Kidney (tissue), 14 donors: Measurements from ENCODE around the gene SELENOH. TPM values are rescaled to one million over a fixed set of nuclear protein-coding genes. Genes with fewer than 3 reads are reported as not detected.

Experiments
- DNase-seq, 5 donors: peaks; one replicate each; pipeline ENCODE4 v3.0.0-alpha.2; 2013 to 2020
- FAIRE-seq: peaks from 2 replicates; lab custom pipeline; 2012; peaks lifted over from hg19 to GRCh38; lab: Jason Lieb, UNC
- H3K27ac ChIP-seq, 2 donors: one replicate each; pipeline ENCODE4 v1.7.0; 2013; ENCODE audit warnings: low read depth in 2 of 2, low read length in 2 of 2, inconsistent platforms in 1 of 2
- H3K27me3 ChIP-seq: one replicate; pipeline ENCODE4 v1.7.1; 2013; ENCODE audit warnings: low read length, inconsistent platforms; ENCODE audit not compliant: control insufficient read depth, insufficient read depth
- H3K36me3 ChIP-seq, 3 donors: one replicate each; pipeline versions ENCODE4 v1.7.0 to v1.7.1; 2013; ENCODE audit warnings: low read length in 3 of 3, control low read depth in 1 of 3, inconsistent platforms in 1 of 3; ENCODE audit not compliant: insufficient read depth in 3 of 3, control insufficient read depth in 2 of 3
- H3K4me1 ChIP-seq, 3 donors: one replicate each; pipeline versions ENCODE4 v1.7.0 to v1.7.1; 2013; ENCODE audit warnings: low read length in 3 of 3, inconsistent platforms in 1 of 3, low read depth in 1 of 3; ENCODE audit not compliant: control insufficient read depth in 2 of 3, insufficient read depth in 2 of 3
- H3K4me3 ChIP-seq, 3 donors: one replicate each; pipeline versions ENCODE4 v1.7.0 to v1.8.1; 2013; ENCODE audit warnings: low read length in 3 of 3, control low read depth in 1 of 3, inconsistent platforms in 1 of 3
- H3K9ac ChIP-seq, 3 donors: one replicate each; pipeline versions ENCODE4 v1.7.0 to v1.7.1; 2013; ENCODE audit warnings: low read length in 3 of 3, control low read depth in 1 of 3, inconsistent platforms in 1 of 3
- H3K9me3 ChIP-seq, 3 donors: one replicate each; pipeline versions ENCODE4 v1.7.0 to v1.7.1; 2013; ENCODE audit warnings: low read length in 3 of 3, control low read depth in 1 of 3, inconsistent platforms in 1 of 3; ENCODE audit not compliant: control insufficient read depth in 2 of 3, insufficient read depth in 1 of 3
- CTCF ChIP-seq: IDR thresholded peaks from 3 replicates; pipeline ENCODE4 v1.5.1; 2012; ENCODE audit warnings: mild to moderate bottlenecking, moderate library complexity, borderline replicate concordance; ENCODE audit not compliant: insufficient read depth; ENCODE audit errors: extremely low read depth
- intact Hi-C: fragments of 100-400 bp; cut with DNase I; formaldehyde crosslinking; loops from one replicate; pipeline ENCODE4 v1.11.1; 2022
- polyA plus RNA-seq: library from polyadenylated mRNA; stranded (reverse); fragments of 350-450 nt; fragmentation: Illumina TruSeq; extraction: RNeasy Lipid Tissue Mini Kit (QIAGEN cat#74804); gene quantifications from one replicate; pipeline ENCODE4 v1.2.3, GENCODE V29; 2014; ENCODE audit warnings: low read depth, low replicate concordance; ENCODE audit not compliant: insufficient read depth
- total RNA-seq: library from RNA; stranded (reverse); fragmentation: NEBNext Ultra II Directional; extraction: Animal tissue kit (Norgen Biotek cat#: 25700); gene quantifications from one replicate; pipeline ENCODE4 v1.2.1, GENCODE V29; 2021
- donor health status: control.
- donor health status: control.
- donor health status: control.
- donor health status: control.
- donor health status: control.
- donor health status: DM: yes; HTN: yes; CAD: no.
- donor health status: Normal renal cell carcinoma (clear cell type).

The SELENOH gene
- total and polyA plus RNA-seq, 2 donors from 2014 or later = 115 to 159 TPM

- intact Hi-C loops = no loop called here
- FAIRE-seq = no peak
- no peak for TF ChIP-seq CTCF
- DNase-seq = peak in 1 of 5 donors; percentile 75
- no peaks in the 10 kb centered on the region for H3K9me3 ChIP-seq
- H3K27me3 ChIP-seq = no peaks in the 10 kb centered on the region
- H3K27ac ChIP-seq = peak overlapping the region; percentile 59 to 76
- peaks cover 8 to 26% (median 19%) of the 10 kb centered on the region in 3 donors for H3K36me3 ChIP-seq
- H3K4me1 ChIP-seq = peaks cover 0 to 58% (median 47%) of the 10 kb centered on the region in 3 donors
- H3K9ac ChIP-seq = no peak overlapping the region
- H3K4me3 ChIP-seq = peak overlapping the region in 1 of 3 donors; percentile 44
These were observed 50.2 kb downstream of the SELENOH start for GRCh38 chr11:57791321-57792059.

- no peaks in the 10 kb centered on the region for H3K9me3 ChIP-seq
- peaks cover 0 to 52% (median 41%) of the 10 kb centered on the region in 3 donors for H3K4me1 ChIP-seq
- no peak for FAIRE-seq
- intact Hi-C loops = no loop called here
- H3K4me3 ChIP-seq = peak overlapping the region in 1 of 3 donors; percentile 44
- H3K9ac ChIP-seq = no peak overlapping the region
- peak overlapping the region; percentile 59 to 76 for H3K27ac ChIP-seq
- no peak for TF ChIP-seq CTCF
- no peaks in the 10 kb centered on the region for H3K27me3 ChIP-seq
- peaks cover 11 to 31% (median 23%) of the 10 kb centered on the region in 3 donors for H3K36me3 ChIP-seq
- peak in 2 of 5 donors; percentile 28 to 89 for DNase-seq
These were observed 50.8 kb downstream of the SELENOH start for GRCh38 chr11:57792060-57792541.

GRCh38 chr11:57792870-57793269 lies 51.6 kb downstream of the SELENOH start:
- Histone ChIP-seq H3K4me1 (peaks cover 0 to 45% (median 38%) of the 10 kb centered on the region in 3 donors), H3K4me3 (peak overlapping the region in 1 of 3 donors; percentile 42), H3K27ac (peak overlapping the region; percentile 59 to 76), H3K9me3 (no peaks in the 10 kb centered on the region), H3K9ac (no peak overlapping the region), H3K36me3 (peaks cover 11 to 31% (median 23%) of the 10 kb centered on the region in 3 donors), H3K27me3 (no peaks in the 10 kb centered on the region)
- FAIRE-seq (peak; percentile 23), DNase-seq (peak in 1 of 5 donors; percentile 34)
- intact Hi-C loops = no loop called here
- TF ChIP-seq CTCF = no peak

Other genes with a start within 250 kb of the SELENOH start
- gene SLC43A1, start 225.8 kb upstream of the SELENOH start, total RNA-seq = 4.1 TPM
- gene SLC43A1, start 225.8 kb upstream of the SELENOH start, polyA plus RNA-seq = 16.6 TPM
- gene TIMM10, start 210.7 kb upstream of the SELENOH start, total RNA-seq = 38.6 TPM
- 174 TPM for gene TIMM10, start 210.7 kb upstream of the SELENOH start, polyA plus RNA-seq
- gene SMTNL1, start 203.9 kb upstream of the SELENOH start, total RNA-seq = not detected
- not detected for gene SMTNL1, start 203.9 kb upstream of the SELENOH start, polyA plus RNA-seq
- 71.4 TPM for gene UBE2L6, start 173.8 kb upstream of the SELENOH start, total RNA-seq
- gene UBE2L6, start 173.8 kb upstream of the SELENOH start, polyA plus RNA-seq = 73.9 TPM
- 785 TPM for gene SERPING1, start 143.8 kb upstream of the SELENOH start, total RNA-seq
- gene SERPING1, start 143.8 kb upstream of the SELENOH start, polyA plus RNA-seq = 361 TPM
- 0.82 TPM for gene YPEL4, start 91.6 kb upstream of the SELENOH start, total RNA-seq
- 0.88 TPM for gene YPEL4, start 91.6 kb upstream of the SELENOH start, polyA plus RNA-seq
- 12.2 TPM for gene CLP1, start 83.7 kb upstream of the SELENOH start, total RNA-seq
- gene CLP1, start 83.7 kb upstream of the SELENOH start, polyA plus RNA-seq = 8.5 TPM
- gene ZDHHC5, start 73.4 kb upstream of the SELENOH start, total RNA-seq = 90.2 TPM
- gene ZDHHC5, start 73.4 kb upstream of the SELENOH start, polyA plus RNA-seq = 28.3 TPM
- gene MED19, start 29.3 kb upstream of the SELENOH start, total RNA-seq = 15.2 TPM
- 26.1 TPM for gene MED19, start 29.3 kb upstream of the SELENOH start, polyA plus RNA-seq
- 86.1 TPM for gene TMX2, start 28.9 kb upstream of the SELENOH start, total RNA-seq
- 133 TPM for gene TMX2, start 28.9 kb upstream of the SELENOH start, polyA plus RNA-seq
- not detected for gene BTBD18, start 10.3 kb downstream of the SELENOH start, total RNA-seq
- gene BTBD18, start 10.3 kb downstream of the SELENOH start, polyA plus RNA-seq = not detected
- 272 TPM for gene CTNND1, start 20.3 kb downstream of the SELENOH start, total RNA-seq
- 52.7 TPM for gene CTNND1, start 20.3 kb downstream of the SELENOH start, polyA plus RNA-seq